RWPE1 (cell line): ENCODE data around the gene ZNF136.

Experiments used
- CTCF ChIA-PET: fragments of 350-600 bp; sonication (Branson Sonifier 250); formaldehyde crosslinking; extraction: SDS; loops from one replicate; lab custom pipeline; 2021; lab: Yijun Ruan, JAX
- POLR2A ChIA-PET: fragments of 400-600 bp; formaldehyde crosslinking; extraction: SDS; loops from one replicate; lab custom pipeline; 2020; ENCODE audit warnings: antibody characterized with exemption; ENCODE audit not compliant: low non-redundant PET; lab: Yijun Ruan, JAX
- DNase-seq: peaks from one replicate; pipeline ENCODE4 v3.0.0; 2012; ENCODE audit warnings: low spot score
- H3K27ac ChIP-seq: fragments of 450-650 bp; 2 replicates; pipeline ENCODE4 v1.5.1; 2017
- TF ChIP-seq, protein P1 (sequence below): fragments of 450-650 bp; conservative IDR thresholded peaks from 2 replicates; pipeline ENCODE4 v1.5.1; 2017; ENCODE audit warnings: low read depth, mild to moderate bottlenecking

Gene ZNF136

GRCh38 chr19:12208221-12208620 lies 45.3 kb downstream of the ZNF136 start:
- TF ChIP-seq, protein P1, sequence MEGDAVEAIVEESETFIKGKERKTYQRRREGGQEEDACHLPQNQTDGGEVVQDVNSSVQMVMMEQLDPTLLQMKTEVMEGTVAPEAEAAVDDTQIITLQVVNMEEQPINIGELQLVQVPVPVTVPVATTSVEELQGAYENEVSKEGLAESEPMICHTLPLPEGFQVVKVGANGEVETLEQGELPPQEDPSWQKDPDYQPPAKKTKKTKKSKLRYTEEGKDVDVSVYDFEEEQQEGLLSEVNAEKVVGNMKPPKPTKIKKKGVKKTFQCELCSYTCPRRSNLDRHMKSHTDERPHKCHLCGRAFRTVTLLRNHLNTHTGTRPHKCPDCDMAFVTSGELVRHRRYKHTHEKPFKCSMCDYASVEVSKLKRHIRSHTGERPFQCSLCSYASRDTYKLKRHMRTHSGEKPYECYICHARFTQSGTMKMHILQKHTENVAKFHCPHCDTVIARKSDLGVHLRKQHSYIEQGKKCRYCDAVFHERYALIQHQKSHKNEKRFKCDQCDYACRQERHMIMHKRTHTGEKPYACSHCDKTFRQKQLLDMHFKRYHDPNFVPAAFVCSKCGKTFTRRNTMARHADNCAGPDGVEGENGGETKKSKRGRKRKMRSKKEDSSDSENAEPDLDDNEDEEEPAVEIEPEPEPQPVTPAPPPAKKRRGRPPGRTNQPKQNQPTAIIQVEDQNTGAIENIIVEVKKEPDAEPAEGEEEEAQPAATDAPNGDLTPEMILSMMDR = no peak
- no peak for DNase-seq
- ChIA-PET CTCF (no interaction called here), POLR2A (no interaction called here)
- no peak overlapping the region for H3K27ac ChIP-seq

DNA sequence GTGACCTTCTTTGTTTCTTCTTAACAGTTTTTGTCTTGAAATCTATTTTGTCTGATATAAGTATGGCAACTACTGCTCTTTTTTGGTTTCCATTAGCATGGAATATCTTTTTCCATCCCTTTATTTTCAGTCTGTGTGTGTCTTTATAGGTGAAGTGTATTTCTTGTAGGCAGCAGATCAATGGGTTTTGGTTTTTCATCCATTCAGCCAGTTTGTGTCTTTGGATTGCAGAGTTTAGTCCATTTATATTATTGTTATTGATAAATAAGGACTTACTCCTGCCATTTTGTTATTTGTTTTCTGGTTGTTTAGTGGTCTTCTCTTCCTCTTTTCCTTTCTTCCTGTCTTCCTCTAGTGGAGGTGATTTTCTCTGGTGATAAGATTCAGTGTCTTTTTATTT lies 54.4 kb downstream of the ZNF136 start:
- TF ChIP-seq, protein P1 = no peak
- no peak overlapping the region for H3K27ac ChIP-seq
- CTCF ChIA-PET = no interaction called here
- POLR2A ChIA-PET = no interaction called here
- no peak for DNase-seq

DNA sequence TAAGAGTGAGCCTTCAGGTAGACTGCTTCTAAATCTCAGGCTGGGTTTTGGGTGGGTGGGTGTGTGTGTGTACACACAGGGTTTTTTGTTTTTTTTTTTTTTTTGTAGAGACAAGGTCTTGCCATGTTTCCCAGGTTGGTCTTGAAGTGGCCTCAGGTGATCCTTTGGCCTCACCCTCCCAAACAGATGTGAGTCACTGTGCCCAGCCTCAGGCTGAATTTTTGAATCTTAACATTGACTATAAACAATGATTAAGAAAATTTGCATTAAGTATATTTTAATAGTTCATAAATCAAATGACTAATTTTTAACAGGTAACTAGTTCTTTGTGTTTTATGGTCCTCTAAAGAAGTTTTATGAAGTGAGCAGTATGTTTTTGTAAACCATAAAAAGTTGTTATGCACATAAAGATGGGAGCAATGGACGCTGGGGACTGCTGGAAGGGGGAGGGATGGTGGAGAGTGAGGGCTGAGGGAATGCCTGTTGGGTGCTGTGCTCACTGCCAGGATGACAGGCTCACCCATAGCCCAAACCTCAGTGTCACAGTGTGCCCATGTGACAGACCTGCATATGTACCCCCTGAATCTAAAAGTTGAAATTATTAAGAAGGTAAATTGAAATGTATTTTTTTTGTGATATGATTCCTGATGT lies 60.2 kb downstream of the ZNF136 start:
- H3K27ac ChIP-seq = no peak overlapping the region
- ChIA-PET CTCF (no interaction called here), POLR2A (no interaction called here)
- TF ChIP-seq, protein P1 = no peak
- DNase-seq = no peak

- ChIA-PET POLR2A (no interaction called here), CTCF (no interaction called here)
- H3K27ac ChIP-seq = no peak overlapping the region
- TF ChIP-seq, protein P1 = no peak
- no peak for DNase-seq
Observed at GRCh38 chr19:12224676-12225075, 61.8 kb downstream of the ZNF136 start.

DNA sequence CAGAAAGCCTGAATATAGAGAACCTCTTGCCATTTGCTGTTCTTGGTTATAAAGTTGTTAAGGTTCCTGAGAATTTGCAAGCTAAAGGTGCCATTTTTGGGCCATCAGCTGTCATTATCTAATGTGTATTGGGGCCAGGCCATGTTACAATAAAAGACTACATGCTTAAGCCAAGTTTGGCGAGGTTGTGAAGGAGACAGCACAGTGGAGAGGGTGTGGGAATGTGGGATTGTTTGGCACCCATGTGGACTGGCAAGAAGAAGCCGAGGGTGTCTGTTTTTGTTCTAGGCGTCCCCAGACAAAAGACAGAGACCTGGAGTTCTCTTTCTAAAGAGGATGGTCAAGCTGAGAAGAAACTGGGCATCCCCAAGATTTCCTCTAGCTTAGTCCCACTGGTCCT lies 67.1 kb downstream of the ZNF136 start:
- no peak overlapping the region for H3K27ac ChIP-seq
- CTCF ChIA-PET = interaction anchor here (0.6 kb wide), 1 partner anchor 10 kb away, joined by 3 read pairs; no protein-coding TSS in a partner anchor
- DNase-seq = no peak
- POLR2A ChIA-PET = no interaction called here
- TF ChIP-seq, protein P1 = no peak

GRCh38 chr19:12230751-12231733 lies 68.1 kb downstream of the ZNF136 start:
- ChIA-PET POLR2A (no interaction called here), CTCF (no interaction called here)
- H3K27ac ChIP-seq = no peak overlapping the region
- DNase-seq = no peak
- TF ChIP-seq, protein P1 = no peak
